Measurements from ENCODE around the gene CEP57L1.
"Not testable (repeated sequence)": the region's sequence is repeated elsewhere in the genome, so short reads cannot be mapped to it uniquely, and the experiment has no call there.

CEP57L1 gene

GRCh38 chr6:109104512-109104911, 9.2 kb downstream of the CEP57L1 start:
- no peak for DNase-seq (ENCODE audit: low read depth, low spot score)

- DNase-seq (ENCODE audit: low read depth, low spot score): no peak
Observed at GRCh38 chr6:109105681-109106080, 10.4 kb downstream of the CEP57L1 start.

GRCh38 chr6:109109663-109110062, 14.4 kb downstream of the CEP57L1 start:
- DNase-seq (ENCODE audit: low read depth, low spot score): not testable (repeated sequence)

GRCh38 chr6:109112663-109113062, 17.4 kb downstream of the CEP57L1 start:
- DNase-seq (ENCODE audit: low read depth, low spot score): not testable (repeated sequence)

- no peak for DNase-seq (ENCODE audit: low read depth, low spot score)
Observed at GRCh38 chr6:109117346-109118035, 22.2 kb downstream of the CEP57L1 start.

GRCh38 chr6:109118337-109118736, 23.0 kb downstream of the CEP57L1 start:
- no peak for DNase-seq (ENCODE audit: low read depth, low spot score)

- DNase-seq (ENCODE audit: low read depth, low spot score): no peak
Observed at GRCh38 chr6:109118871-109119354, 23.6 kb downstream of the CEP57L1 start.

GRCh38 chr6:109121411-109121810, 26.1 kb downstream of the CEP57L1 start:
- peak; percentile 27 for DNase-seq (ENCODE audit: low read depth, low spot score)

- no peak for DNase-seq (ENCODE audit: low read depth, low spot score)
Observed at GRCh38 chr6:109124219-109124618, 28.9 kb downstream of the CEP57L1 start.

- no peak for DNase-seq (ENCODE audit: low read depth, low spot score)
Observed at GRCh38 chr6:109125504-109125903, 30.2 kb downstream of the CEP57L1 start.

GRCh38 chr6:109130065-109130464, 34.8 kb downstream of the CEP57L1 start:
- no peak for DNase-seq (ENCODE audit: low read depth, low spot score)

GRCh38 chr6:109135600-109135999, 40.3 kb downstream of the CEP57L1 start:
- DNase-seq (ENCODE audit: low read depth, low spot score): not testable (repeated sequence)

- DNase-seq (ENCODE audit: low read depth, low spot score): not testable (repeated sequence)
Observed at GRCh38 chr6:109136039-109136438, 40.7 kb downstream of the CEP57L1 start.

- DNase-seq (ENCODE audit: low read depth, low spot score): not testable (repeated sequence)
Observed at GRCh38 chr6:109136530-109136929, 41.2 kb downstream of the CEP57L1 start.

- peak; percentile 22 for DNase-seq (ENCODE audit: low read depth, low spot score)
Observed at GRCh38 chr6:109139109-109139508, 43.8 kb downstream of the CEP57L1 start.

GRCh38 chr6:109142067-109142466, 46.8 kb downstream of the CEP57L1 start:
- DNase-seq (ENCODE audit: low read depth, low spot score): not testable (repeated sequence)

GRCh38 chr6:109143191-109143590, 47.9 kb downstream of the CEP57L1 start:
- DNase-seq (ENCODE audit: low read depth, low spot score): no peak

- DNase-seq (ENCODE audit: low read depth, low spot score): not testable (repeated sequence)
Observed at GRCh38 chr6:109148251-109148650, 52.9 kb downstream of the CEP57L1 start.

GRCh38 chr6:109148716-109149115, 53.4 kb downstream of the CEP57L1 start:
- DNase-seq (ENCODE audit: low read depth, low spot score): not testable (repeated sequence)

GRCh38 chr6:109153752-109154151, 58.4 kb downstream of the CEP57L1 start:
- no peak for DNase-seq (ENCODE audit: low read depth, low spot score)

GRCh38 chr6:109164331-109164730, 69.0 kb downstream of the CEP57L1 start:
- DNase-seq (ENCODE audit: low read depth, low spot score): no peak

GRCh38 chr6:109165392-109165974, 70.2 kb downstream of the CEP57L1 start:
- peak; percentile 53 for DNase-seq (ENCODE audit: low read depth, low spot score)

- DNase-seq (ENCODE audit: low read depth, low spot score): no peak
Observed at GRCh38 chr6:109166673-109167072, 71.4 kb downstream of the CEP57L1 start.
